ENCODE results near the gene RBMS3.

DNA sequence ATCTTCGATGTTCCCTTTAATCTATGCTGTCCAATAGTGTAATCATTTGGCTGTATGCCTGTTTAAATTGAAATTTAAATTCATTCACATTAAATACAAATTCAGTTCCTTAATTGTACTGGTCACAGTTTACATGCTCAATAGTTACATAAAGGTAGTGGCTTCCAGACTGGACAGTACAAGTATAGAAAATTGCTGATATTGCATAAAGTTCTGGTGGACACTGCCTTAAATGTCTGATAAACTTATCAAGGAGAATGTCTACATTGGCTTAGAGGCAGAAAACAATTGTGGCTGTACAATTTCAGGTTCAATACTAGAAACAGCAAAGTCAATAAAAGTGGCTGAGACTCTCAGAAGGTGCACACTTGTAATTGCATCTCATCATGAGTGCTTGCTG, 365.2 kb downstream of the RBMS3 start:
- no peak for TF ChIP-seq CTCF (IDR thresholded peaks at IDR 0.05 in 2 of 3, conservative IDR thresholded peaks at IDR 0.05 in 1 of 3; ENCODE audit: borderline replicate concordance in 1 of 3, insufficient read depth in 1 of 3, low read depth in 2 of 3, low read length in 2 of 3)
- no peak for TF ChIP-seq POLR2A (IDR thresholded peaks at IDR 0.05; ENCODE audit: borderline replicate concordance, extremely low read depth, insufficient read depth, insufficient read length)
- no peak for TF ChIP-seq POLR2AphosphoS5 (IDR thresholded peaks at IDR 0.05; ENCODE audit: low read depth, low read length)
- TF ChIP-seq ELF1 (IDR thresholded peaks at IDR 0.05; ENCODE audit: borderline replicate concordance, low read depth), result no peak
- no peak for TF ChIP-seq CBX3 (IDR thresholded peaks at IDR 0.05; ENCODE audit: low read depth)
- no peak for TF ChIP-seq EZH2phosphoT487 (IDR thresholded peaks at IDR 0.05; ENCODE audit: borderline replicate concordance)
- no peak for TF ChIP-seq MAX (IDR thresholded peaks at IDR 0.05)
- TF ChIP-seq EZH2 (IDR thresholded peaks at IDR 0.05), result no peak

All from HCT116 (cell line).